B cell (primary cell): Measurements from ENCODE around the gene IGF1R.

Experiments
- CTCF ChIP-seq: fragments of 200-600 bp; IDR thresholded peaks from one replicate; pipeline ENCODE4 v1.8.0; 2022; ENCODE audit warnings: antibody characterized with exemption, mild to moderate bottlenecking
- EZH2 ChIP-seq: IDR thresholded peaks from 2 replicates; pipeline ENCODE4 v1.6.1; 2012; ENCODE audit warnings: borderline replicate concordance, low read depth, mild to moderate bottlenecking, moderate library complexity, low read length; ENCODE audit not compliant: insufficient read depth, poor library complexity, severe bottlenecking

GRCh38 chr15:98894312-98894711 lies 246.0 kb downstream of the IGF1R start:
- TF ChIP-seq CTCF (no peak), EZH2 (no peak)
